Measurements from ENCODE around the gene SOX1.
A peak's percentile ranks its signal among the peaks of the same experiment; 100 is the strongest.

Gene SOX1

DNA sequence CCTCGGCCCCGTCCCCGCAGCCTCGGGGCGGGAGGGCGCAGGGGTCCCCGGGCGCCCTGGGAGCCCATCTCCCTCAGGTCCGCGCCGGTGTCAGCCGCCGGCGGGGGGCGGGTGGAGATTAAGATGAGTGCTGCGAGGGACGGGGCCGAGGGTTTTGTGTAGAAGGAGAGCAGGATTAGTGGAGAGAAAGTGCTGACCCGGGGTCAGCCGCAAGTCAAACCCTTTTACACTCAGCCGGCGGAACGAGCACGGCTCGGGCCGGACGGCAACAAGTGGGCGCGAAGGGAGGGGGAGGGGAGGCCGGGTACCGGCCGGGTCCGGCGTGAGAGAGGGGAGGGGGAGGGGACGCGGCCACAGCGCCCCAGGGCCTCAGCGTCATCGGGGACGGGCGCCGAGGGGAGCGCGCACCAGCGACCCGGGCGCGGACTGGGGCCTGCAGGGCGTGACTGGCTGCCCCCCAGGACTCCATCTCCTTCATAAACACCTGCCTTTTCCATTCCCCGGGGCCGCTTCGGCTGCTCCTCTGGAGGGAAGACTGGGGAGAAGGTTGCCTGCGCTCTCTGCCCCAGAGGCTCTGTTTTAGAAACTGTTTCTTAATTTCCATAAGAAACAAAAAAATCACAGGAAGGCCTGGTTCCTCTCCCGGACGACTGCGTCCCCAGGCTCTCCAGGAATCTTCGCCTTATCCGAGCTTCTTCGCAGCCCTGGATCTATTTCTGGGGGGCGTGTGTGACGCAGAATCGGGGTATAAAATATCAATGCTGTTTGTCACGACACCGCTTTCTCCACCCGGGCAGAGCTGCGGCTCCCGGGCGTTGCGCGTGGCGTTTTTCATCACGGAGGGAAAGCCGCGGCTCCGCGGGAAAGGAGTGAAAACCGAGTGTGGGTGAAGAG, 6.5 kb downstream of the SOX1 start:
- DNase-seq, result peak; percentile 79

DNA sequence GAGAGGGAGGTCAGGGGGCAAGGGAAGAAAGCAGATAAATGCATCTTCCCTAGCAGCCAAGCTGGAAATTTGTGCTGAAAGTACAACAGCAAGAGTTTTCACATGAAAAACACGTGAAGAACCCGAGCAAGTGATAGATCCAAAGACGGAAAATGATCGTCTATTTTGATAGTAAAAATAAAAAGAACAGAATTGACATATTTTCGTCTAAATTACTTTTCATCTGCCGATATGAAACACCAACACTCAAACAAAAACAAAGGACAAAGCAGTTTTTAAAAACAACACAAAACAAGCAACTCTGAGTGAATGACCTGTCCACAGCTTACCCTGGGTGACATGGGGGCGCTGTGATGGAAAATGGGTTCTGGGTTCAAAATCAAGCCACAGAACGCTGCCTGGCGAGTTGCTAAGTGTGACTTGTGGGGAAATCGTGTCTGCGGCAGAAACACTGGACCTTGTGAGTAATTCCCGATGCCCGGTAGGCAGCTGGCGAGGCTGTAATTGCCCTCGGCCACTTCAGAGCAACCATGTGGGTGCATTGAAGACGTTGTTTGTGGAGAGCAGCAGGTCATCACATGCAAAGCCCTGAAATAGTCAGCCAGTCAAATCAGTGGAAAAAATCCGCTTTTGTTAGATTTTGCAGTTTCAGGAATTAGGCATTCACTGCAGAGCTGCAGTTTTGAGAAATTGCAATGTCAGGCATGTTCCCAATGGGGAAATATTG, 7.4 kb downstream of the SOX1 start:
- no peak for DNase-seq

GRCh38 chr13:112077729-112078128, 10.8 kb downstream of the SOX1 start:
- no peak for DNase-seq

- DNase-seq, result no peak
These were observed 11.3 kb downstream of the SOX1 start for GRCh38 chr13:112078216-112078615.

DNA sequence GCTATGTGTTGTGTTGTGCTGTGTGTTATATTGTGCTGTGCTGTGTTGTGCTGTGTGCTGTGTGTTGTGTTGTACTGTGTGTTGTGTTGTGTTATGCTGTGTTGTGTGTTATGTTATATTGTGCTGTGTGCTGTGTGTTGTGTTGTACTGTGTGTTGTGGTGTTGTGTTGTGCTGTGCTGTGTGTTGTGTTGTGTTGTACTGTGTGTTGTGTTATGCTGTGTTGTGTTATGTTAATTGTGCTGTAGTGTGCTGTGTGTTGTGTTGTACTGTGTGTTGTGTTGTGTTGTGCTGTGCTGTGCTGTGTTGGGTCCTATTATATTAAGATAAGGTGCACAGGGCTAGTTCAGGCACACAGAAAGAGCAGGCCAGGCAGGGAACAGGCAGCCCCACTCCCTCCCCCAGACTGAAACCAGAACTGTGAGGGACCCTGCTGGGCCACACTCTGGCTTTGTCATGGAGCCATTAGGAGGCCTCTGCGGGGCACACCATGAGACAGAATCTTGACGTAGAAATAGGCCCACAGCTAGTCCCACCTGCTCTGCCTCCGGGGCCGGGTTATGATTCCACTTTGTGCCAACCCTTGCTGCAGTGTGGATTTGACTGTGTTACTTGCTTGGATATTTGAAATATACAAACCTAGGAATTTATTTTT, 12.1 kb downstream of the SOX1 start:
- no peak for DNase-seq

GRCh38 chr13:112079696-112080095, 12.7 kb downstream of the SOX1 start:
- DNase-seq, result no peak

- no peak for DNase-seq
These were observed 17.0 kb downstream of the SOX1 start for GRCh38 chr13:112083971-112084370.

DNA sequence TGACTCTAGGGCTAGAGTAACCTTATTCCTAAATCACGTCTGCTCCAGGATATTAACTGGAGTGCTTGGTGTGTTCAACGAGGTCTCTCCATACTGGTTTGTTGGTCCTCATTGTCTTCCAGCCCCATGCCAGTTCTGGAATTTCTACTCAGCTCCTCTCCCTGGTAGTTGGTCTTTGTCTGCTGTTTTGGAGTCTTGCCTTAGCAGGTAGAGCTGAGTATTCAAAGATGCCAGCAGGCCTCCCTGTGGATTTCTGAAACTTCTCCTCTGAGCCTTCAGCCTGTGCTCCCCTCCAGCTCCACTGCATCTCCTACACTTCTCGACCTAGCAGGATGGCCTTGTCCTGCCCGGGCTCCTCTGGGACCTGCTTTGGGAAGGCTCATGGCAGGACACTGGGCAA, 25.5 kb downstream of the SOX1 start:
- DNase-seq, result no peak

GRCh38 chr13:112095354-112095753, 28.4 kb downstream of the SOX1 start:
- no peak for DNase-seq

GRCh38 chr13:112096959-112097358, 30.0 kb downstream of the SOX1 start:
- no peak for DNase-seq

GRCh38 chr13:112097770-112098169, 30.8 kb downstream of the SOX1 start:
- DNase-seq, result no peak

DNA sequence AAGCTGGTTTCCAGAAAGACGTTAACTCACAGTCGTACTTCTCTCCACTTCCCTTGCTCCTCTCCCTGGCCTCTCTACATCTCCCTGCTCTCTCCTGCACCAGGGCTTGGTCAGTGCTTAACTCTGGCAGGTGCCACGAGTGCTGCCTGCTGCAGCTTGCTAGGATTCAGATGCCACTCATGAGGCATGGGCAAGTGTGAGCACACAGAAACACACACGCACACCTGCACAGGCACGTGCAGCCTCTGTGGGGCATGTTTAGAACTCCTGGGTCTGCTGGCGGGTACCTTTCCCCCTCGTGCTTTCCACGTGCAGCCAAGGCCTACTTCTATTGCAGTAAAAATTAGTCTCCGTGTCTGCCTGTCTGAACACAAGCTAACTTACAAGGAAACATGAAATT, 31.8 kb downstream of the SOX1 start:
- no peak for DNase-seq

DNA sequence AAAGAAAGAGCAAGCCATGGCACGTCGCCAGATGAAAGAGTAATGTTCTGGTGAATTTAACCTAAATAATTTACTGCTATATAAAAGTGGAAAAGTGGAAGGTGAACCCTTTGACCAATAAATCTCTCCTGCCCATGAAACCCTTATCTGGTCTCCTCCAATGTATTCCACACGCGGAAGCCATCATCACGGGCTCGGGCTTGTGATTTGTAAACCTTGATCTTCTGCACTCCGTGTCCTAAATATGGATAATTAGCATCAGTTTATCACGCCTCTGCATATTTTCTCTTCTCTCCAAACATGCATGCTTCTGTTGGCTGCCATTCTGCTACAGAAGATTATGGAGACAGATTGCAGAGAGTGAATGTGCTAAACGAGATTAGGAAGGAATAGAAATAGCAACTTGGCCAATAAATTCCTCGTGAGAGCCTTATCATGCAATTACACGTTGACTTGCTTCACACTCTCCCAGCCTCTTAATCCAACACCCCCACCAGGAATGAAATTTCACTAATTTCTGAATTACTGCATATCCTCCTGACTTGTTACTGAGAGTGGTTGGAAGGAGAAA, 34.5 kb downstream of the SOX1 start:
- no peak for DNase-seq

DNA sequence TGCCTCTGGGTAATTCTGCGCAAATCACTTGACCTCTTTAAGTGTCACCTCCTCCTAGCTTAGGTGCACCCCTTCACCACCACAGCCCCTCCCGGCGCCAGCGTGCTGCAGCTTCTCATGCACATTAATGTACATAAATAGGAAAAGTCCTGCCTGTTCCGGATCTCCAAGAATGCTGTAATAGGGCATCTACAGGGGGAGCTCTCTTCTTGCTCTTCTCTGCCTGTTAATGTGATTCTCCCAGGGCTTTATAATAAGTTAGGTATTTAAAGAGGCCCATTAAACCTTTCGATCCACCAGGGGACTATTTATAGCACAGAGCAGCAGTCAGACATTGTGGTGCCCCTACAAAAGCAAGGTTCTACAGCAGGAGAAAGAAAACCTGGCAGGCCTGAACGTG, 35.3 kb downstream of the SOX1 start:
- DNase-seq, result no peak

- DNase-seq, result no peak
These were observed 36.4 kb downstream of the SOX1 start for GRCh38 chr13:112103260-112103838.

DNA sequence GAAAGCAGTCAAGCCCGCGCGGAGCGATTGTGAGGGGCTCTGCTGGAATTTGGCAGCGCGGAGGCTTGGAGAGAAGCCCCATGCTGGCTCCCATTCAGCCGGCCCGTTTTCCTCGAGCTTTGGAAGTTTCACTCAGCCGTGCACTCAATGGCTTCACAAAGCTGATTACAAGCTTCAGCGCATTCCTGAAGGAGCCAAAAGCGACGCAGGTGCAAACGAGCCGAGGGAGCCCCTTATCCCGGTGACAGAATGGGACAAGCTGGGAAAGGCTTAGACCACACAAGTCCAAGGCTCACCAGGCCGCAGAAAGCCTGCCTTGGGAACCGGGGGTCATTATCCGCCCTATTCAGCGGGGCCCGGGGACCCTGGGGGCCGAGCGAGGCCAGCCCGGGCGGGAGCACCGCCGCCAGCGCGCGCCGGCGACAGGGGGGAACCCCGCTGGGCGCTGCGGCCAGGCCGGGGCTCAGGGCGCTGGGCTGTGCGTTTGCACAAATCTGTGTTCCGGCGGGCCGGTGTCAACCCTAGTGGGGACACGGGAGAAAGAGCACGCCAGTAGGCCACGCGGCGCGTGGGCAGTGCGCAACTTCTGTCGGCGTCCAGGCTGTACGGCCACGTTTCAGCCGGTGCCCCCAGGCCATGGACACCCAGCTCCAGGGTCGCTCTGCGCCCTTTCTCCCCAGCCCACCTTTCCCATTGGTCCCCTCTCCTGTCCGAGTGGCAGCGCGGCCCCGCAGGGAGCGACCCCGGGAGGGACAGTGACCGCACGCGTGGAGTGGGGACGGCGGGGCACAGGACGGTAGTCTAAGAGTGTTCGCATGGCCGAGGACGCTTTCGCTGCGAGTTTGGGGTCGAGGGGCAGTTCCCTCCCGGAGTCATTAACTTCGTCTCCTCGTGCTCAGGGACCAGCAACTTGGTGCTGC, 37.3 kb downstream of the SOX1 start:
- peak; percentile 80 for DNase-seq

DNA sequence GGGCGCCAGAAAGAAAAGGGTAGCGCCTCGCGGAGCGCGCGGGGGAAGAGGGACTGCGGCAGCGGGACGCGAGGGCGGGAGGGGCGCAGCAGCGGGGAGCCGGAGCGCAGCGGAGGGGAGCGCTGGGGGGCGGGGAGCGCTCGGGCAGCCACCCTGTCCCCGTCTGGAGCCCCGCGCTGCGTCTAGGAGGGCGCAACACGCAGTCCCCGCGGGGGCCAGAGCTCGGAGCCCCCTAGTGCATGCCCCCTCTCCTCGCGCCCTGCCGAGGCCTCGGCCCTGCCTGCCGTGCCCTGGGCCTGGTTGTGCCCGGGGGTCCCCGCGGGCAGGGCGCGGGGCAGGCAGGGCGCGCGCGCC, 37.9 kb downstream of the SOX1 start:
- DNase-seq, result no peak

DNA sequence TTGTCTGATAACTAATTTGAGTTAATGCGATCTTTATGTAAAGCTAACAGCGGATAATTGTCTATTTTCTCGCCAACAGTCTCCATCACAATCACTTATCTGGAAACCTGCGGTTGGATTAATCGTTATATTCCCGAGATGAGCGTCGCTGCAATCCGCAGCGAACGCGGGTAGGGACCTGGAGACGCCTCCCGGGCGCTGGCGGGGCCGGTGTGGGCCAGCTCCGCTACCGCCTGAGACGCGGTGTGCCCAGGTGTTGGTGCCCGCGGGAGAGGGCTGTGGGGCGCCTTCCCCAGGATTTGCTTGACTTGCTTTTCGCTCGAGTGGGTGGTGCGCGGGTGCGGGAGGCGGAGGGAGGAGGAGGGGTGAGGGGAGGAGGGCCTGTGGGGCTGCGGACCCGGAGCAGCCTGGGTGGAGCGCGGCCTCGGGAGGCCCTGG, 38.3 kb downstream of the SOX1 start:
- DNase-seq, result no peak

- DNase-seq, result no peak
These were observed 38.9 kb downstream of the SOX1 start for GRCh38 chr13:112105892-112106291.

DNA sequence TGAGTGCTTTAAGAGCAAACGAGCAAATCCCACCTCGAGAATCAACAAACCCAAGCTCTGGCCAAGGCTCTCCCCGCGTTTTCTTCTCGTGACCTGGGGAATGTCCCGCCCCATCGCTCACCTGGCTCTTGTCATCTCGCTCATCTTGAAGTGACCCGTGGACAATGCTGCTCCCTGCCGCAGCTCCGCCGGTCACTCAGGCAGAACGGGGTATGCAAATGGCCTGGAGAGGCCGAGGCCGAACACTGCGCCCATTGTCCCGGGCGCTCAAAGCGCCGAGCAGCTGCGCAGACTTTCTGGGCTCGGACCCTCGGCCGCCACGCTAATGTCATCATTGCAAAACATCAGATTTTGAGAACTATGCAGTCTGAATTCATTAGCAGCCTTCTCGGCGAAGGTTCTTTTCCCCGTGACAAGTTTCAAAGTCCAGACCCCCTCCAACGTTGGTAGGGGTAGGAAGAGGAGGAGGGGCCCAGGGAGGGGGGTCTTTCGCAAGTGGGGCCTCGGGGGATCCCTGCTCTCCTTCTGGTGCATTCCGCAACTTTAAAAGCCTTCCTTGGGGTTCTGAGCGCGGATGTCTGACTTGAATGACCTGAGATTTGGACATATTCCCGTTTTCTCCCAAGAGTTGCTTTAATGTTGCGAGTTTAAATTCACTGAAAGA, 39.7 kb downstream of the SOX1 start:
- no peak for DNase-seq

DNA sequence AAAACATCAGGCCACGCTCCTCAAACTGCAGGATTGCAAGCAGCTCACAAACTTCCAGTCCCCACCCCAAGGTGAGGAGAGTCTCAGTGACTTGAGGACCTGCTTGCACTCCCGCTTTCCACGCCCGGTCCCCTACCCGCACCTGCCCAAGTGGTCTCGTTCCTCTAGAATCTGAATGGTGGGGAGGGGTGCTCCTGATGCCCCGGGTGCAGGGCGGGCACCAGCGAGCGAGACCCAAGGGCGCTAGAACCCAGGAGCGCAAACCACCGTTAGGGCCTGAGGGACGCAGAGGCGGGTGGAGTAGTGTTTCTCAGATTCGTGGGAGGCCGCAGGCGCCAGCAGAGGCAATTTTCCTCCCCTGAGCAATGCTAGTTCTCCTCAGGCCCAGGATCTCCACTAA, 40.3 kb downstream of the SOX1 start:
- no peak for DNase-seq
